ENCODE measurements around the gene LARP4B. TPM values are rescaled to one million over a fixed set of nuclear protein-coding genes. Genes with fewer than 3 reads are reported as not detected.

LARP4B gene
- polyA plus RNA-seq, 1 donor (not counting 4 experiments of a cell fraction or from before 2014, with no cell fraction given): 39.4 TPM

DNA sequence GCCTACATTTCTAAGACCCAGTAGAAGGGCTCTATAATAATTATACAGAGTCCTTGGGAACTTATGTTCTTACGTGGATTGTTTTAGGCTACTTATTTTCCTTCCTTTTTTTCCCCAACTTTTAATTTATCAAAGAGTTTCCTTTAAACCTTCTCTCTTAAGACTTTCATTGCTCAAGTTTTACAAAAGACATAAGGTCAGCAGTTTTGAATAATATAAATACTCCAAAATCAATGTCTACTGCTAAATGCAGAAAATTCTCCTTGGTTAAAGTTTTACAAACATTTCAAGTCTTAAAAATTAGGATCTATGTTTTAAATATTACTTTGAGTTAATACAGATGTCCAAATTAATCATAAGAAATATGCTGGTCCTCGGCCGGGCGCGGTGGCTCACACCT is 97.0 kb downstream of the LARP4B start:
- no peak overlapping the region for H3K27ac ChIP-seq (ENCODE audit: control insufficient read depth, insufficient read depth, low read length)
- H4K20me1 ChIP-seq (ENCODE audit: control insufficient read depth, extremely low read depth, insufficient read depth, low read length): no peaks in the 10 kb centered on the region
- dilution Hi-C loops (cut with MboI; ENCODE audit: extremely low pct_ligation_motif_present, low sequenced_read_pairs): no loop called here
- no peak overlapping the region for H3K4me3 ChIP-seq (ENCODE audit: control insufficient read depth in 2 of 3, extremely low read depth in 1 of 3, insufficient read depth in 2 of 3, low read depth in 1 of 3, low read length in 3 of 3)
- FAIRE-seq (no peak), DNase-seq (ENCODE audit: low read depth, low spot score) (no peak)
- H3K36me3 ChIP-seq (ENCODE audit: control insufficient read depth in 2 of 2, extremely low read depth in 1 of 2, insufficient read depth in 2 of 2, low read length in 2 of 2): peaks cover 12 to 17% of the 10 kb centered on the region in 2 experiments
- no peaks in the 10 kb centered on the region for H3K9me1 ChIP-seq (ENCODE audit: control insufficient read depth, extremely low read depth, insufficient read depth, low read length)
- H3K9me3 ChIP-seq (ENCODE audit: control insufficient read depth, low read depth, low read length): no peaks in the 10 kb centered on the region
- H3K4me2 ChIP-seq (ENCODE audit: control insufficient read depth, extremely low read depth, insufficient read depth, low read depth, low read length): no peak overlapping the region
- H3K4me1 ChIP-seq (ENCODE audit: control insufficient read depth, extremely low read depth, insufficient read depth, low read length): no peaks in the 10 kb centered on the region
- H3K79me2 ChIP-seq (ENCODE audit: control insufficient read depth, insufficient read depth, low read length): peaks cover 24% of the 10 kb centered on the region
- TF ChIP-seq CTCF (optimal IDR thresholded peaks at IDR 0.05 in 1 of 3, IDR thresholded peaks at IDR 0.05 in 1 of 3, conservative IDR thresholded peaks at IDR 0.05 in 1 of 3; ENCODE audit: extremely low read depth in 1 of 3, insufficient read depth in 2 of 3, low read length in 3 of 3): no peak
- no peak for TF ChIP-seq EZH2 (IDR thresholded peaks at IDR 0.05; ENCODE audit: low read length)
- no peak overlapping the region for H2AFZ ChIP-seq (ENCODE audit: control insufficient read depth, low read length)
- H3K27me3 ChIP-seq (ENCODE audit: control insufficient read depth, extremely low read depth, insufficient read depth, low read length): no peaks in the 10 kb centered on the region
- H3K9ac ChIP-seq (ENCODE audit: control insufficient read depth, extremely low read depth, insufficient read depth, low read length): no peak overlapping the region

DNA sequence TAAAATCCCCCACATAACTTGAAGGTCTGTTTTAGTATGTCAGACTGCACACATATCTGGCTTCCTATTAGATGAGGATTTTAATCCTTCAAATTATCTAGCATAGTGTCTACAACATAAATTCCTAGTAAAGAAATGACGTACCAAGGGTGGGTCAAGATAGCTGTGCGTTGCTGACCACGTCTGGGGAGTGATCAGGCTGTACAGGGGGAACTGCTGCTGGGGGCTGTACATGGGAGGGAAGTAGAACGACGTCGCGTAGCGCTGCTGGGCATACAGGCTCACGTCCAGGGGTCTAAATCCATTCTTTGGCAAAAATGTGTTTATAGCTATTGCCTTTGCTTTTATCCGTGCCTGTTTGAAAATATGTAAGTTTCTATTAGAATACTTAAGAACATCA is 102.3 kb downstream of the LARP4B start:
- peaks cover 18 to 31% of the 10 kb centered on the region in 2 experiments for H3K36me3 ChIP-seq (ENCODE audit: control insufficient read depth in 2 of 2, extremely low read depth in 1 of 2, insufficient read depth in 2 of 2, low read length in 2 of 2)
- no peak overlapping the region for H3K27ac ChIP-seq (ENCODE audit: control insufficient read depth, insufficient read depth, low read length)
- no peaks in the 10 kb centered on the region for H3K4me1 ChIP-seq (ENCODE audit: control insufficient read depth, extremely low read depth, insufficient read depth, low read length)
- H3K9me3 ChIP-seq (ENCODE audit: control insufficient read depth, low read depth, low read length): no peaks in the 10 kb centered on the region
- no peaks in the 10 kb centered on the region for H4K20me1 ChIP-seq (ENCODE audit: control insufficient read depth, extremely low read depth, insufficient read depth, low read length)
- dilution Hi-C loops (cut with MboI; ENCODE audit: extremely low pct_ligation_motif_present, low sequenced_read_pairs): no loop called here
- H3K4me3 ChIP-seq (ENCODE audit: control insufficient read depth in 2 of 3, extremely low read depth in 1 of 3, insufficient read depth in 2 of 3, low read depth in 1 of 3, low read length in 3 of 3): no peak overlapping the region
- no peak overlapping the region for H3K9ac ChIP-seq (ENCODE audit: control insufficient read depth, extremely low read depth, insufficient read depth, low read length)
- H3K79me2 ChIP-seq (ENCODE audit: control insufficient read depth, insufficient read depth, low read length): peaks cover 4% of the 10 kb centered on the region
- no peak for FAIRE-seq
- no peaks in the 10 kb centered on the region for H3K27me3 ChIP-seq (ENCODE audit: control insufficient read depth, extremely low read depth, insufficient read depth, low read length)
- H3K4me2 ChIP-seq (ENCODE audit: control insufficient read depth, extremely low read depth, insufficient read depth, low read depth, low read length): no peak overlapping the region
- TF ChIP-seq CTCF (optimal IDR thresholded peaks at IDR 0.05 in 1 of 3, IDR thresholded peaks at IDR 0.05 in 1 of 3, conservative IDR thresholded peaks at IDR 0.05 in 1 of 3; ENCODE audit: extremely low read depth in 1 of 3, insufficient read depth in 2 of 3, low read length in 3 of 3) (no peak), EZH2 (IDR thresholded peaks at IDR 0.05; ENCODE audit: low read length) (no peak)
- H2AFZ ChIP-seq (ENCODE audit: control insufficient read depth, low read length): no peak overlapping the region
- no peak for DNase-seq (ENCODE audit: low read depth, low spot score)
- no peaks in the 10 kb centered on the region for H3K9me1 ChIP-seq (ENCODE audit: control insufficient read depth, extremely low read depth, insufficient read depth, low read length)
